ENCODE data around the gene BDH1. TPM values are rescaled to one million over a fixed set of nuclear protein-coding genes. Genes with fewer than 3 reads are reported as not detected.

Gene BDH1
- polyA plus RNA-seq, 1 of the 3 experiments (the other 2 are of a cell fraction) = 19.8 TPM

GRCh38 chr3:197460639-197461038 lies 95.1 kb downstream of the BDH1 start:
- no peak overlapping the region for H3K4me2 ChIP-seq
- peaks cover 1 to 16% of the 10 kb centered on the region in 2 experiments; a peak in 2 of 4 replicates for H3K4me1 ChIP-seq (ENCODE audit: control insufficient read depth in 1 of 2, insufficient read depth in 2 of 2, low read depth in 1 of 2, low read length in 1 of 2)
- ChIA-PET POLR2A (no interaction called here), CTCF (no interaction called here)
- H3K36me3 ChIP-seq (replicated peaks in 1 of 2; ENCODE audit: control insufficient read depth in 1 of 2, insufficient read depth in 2 of 2, low read length in 1 of 2) = no peaks in the 10 kb centered on the region
- no peak overlapping the region for H3K27ac ChIP-seq (ENCODE audit: low read depth in 2 of 2, low read length in 1 of 2)
- no peaks in the 10 kb centered on the region for H3K9me2 ChIP-seq
- no peak overlapping the region for H2AFZ ChIP-seq (ENCODE audit: low read depth)
- TF ChIP-seq FOXM1 (IDR thresholded peaks at IDR 0.05; ENCODE audit: low read depth) (no peak), RFX5 (IDR thresholded peaks at IDR 0.05; ENCODE audit: low read length) (no peak), TAF1 (IDR thresholded peaks at IDR 0.05; ENCODE audit: borderline replicate concordance, low read depth, low read length) (no peak), NRF1 (IDR thresholded peaks at IDR 0.05; ENCODE audit: low read depth, low read length) (no peak), ELF1 (IDR thresholded peaks at IDR 0.05) (no peak), RAD21 (IDR thresholded peaks at IDR 0.05; ENCODE audit: low read length) (no peak), USF2 (IDR thresholded peaks at IDR 0.05; ENCODE audit: borderline replicate concordance, low read depth, low read length) (no peak), POLR2AphosphoS5 (IDR thresholded peaks at IDR 0.05; ENCODE audit: low read depth, low read length) (no peak)
- TF ChIP-seq, protein P1, sequence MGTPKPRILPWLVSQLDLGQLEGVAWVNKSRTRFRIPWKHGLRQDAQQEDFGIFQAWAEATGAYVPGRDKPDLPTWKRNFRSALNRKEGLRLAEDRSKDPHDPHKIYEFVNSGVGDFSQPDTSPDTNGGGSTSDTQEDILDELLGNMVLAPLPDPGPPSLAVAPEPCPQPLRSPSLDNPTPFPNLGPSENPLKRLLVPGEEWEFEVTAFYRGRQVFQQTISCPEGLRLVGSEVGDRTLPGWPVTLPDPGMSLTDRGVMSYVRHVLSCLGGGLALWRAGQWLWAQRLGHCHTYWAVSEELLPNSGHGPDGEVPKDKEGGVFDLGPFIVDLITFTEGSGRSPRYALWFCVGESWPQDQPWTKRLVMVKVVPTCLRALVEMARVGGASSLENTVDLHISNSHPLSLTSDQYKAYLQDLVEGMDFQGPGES (IDR thresholded peaks at IDR 0.05; ENCODE audit: low read depth, low read length) = no peak
- TF ChIP-seq, protein P2, sequence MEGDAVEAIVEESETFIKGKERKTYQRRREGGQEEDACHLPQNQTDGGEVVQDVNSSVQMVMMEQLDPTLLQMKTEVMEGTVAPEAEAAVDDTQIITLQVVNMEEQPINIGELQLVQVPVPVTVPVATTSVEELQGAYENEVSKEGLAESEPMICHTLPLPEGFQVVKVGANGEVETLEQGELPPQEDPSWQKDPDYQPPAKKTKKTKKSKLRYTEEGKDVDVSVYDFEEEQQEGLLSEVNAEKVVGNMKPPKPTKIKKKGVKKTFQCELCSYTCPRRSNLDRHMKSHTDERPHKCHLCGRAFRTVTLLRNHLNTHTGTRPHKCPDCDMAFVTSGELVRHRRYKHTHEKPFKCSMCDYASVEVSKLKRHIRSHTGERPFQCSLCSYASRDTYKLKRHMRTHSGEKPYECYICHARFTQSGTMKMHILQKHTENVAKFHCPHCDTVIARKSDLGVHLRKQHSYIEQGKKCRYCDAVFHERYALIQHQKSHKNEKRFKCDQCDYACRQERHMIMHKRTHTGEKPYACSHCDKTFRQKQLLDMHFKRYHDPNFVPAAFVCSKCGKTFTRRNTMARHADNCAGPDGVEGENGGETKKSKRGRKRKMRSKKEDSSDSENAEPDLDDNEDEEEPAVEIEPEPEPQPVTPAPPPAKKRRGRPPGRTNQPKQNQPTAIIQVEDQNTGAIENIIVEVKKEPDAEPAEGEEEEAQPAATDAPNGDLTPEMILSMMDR (IDR thresholded peaks at IDR 0.05) = no peak
- WGBS (ENCODE audit: low lambda C conversion rate) = 95% methylated on average over 6 of the region's 6 CpGs
- H4K20me1 ChIP-seq (ENCODE audit: insufficient read depth) = no peaks in the 10 kb centered on the region
- peaks cover 14% of the 10 kb centered on the region for H3F3A ChIP-seq (replicated peaks; ENCODE audit: insufficient read depth)
- H3K4me3 ChIP-seq (ENCODE audit: low read depth in 2 of 2, low read length in 1 of 2) = no peak overlapping the region
- no peaks in the 10 kb centered on the region for H3K27me3 ChIP-seq (ENCODE audit: insufficient read depth)
- no peaks in the 10 kb centered on the region for H3K9me3 ChIP-seq
- DNase-seq = no peak
- H3K9ac ChIP-seq = no peak overlapping the region
- no peaks in the 10 kb centered on the region for H3K79me2 ChIP-seq (ENCODE audit: insufficient read depth)

DNA sequence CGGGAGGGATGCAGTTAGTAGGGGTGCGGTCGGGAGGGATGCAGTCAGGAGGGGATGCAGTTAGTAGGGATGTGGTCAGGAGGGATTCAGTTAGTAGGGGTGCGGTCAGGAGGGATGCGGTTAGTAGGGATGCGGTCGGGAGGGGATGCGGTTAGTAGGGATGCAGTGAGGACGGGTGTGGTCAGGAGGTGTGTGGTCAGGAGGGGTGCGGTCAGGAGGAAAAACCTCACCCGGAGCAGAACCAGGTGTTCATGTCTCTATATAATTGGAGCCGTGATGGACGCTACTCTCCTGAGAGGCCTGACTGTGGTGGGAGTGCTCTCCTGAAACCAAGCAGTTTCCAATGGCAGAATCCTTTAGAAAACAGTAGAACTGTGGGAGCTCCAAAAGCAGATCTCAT lies 95.8 kb downstream of the BDH1 start:
- CTCF ChIA-PET = no interaction called here
- Histone ChIP-seq H3K36me3 (replicated peaks in 1 of 2; ENCODE audit: control insufficient read depth in 1 of 2, insufficient read depth in 2 of 2, low read length in 1 of 2) (no peaks in the 10 kb centered on the region), H3K9me2 (no peaks in the 10 kb centered on the region), H3F3A (replicated peaks; ENCODE audit: insufficient read depth) (peaks cover 10% of the 10 kb centered on the region), H3K9me3 (no peaks in the 10 kb centered on the region), H3K4me2 (no peak overlapping the region), H4K20me1 (ENCODE audit: insufficient read depth) (no peaks in the 10 kb centered on the region), H3K4me3 (ENCODE audit: low read depth in 2 of 2, low read length in 1 of 2) (no peak overlapping the region), H3K9ac (no peak overlapping the region), H3K27ac (ENCODE audit: low read depth in 2 of 2, low read length in 1 of 2) (no peak overlapping the region), H3K4me1 (ENCODE audit: control insufficient read depth in 1 of 2, insufficient read depth in 2 of 2, low read depth in 1 of 2, low read length in 1 of 2) (peaks cover 0 to 9% of the 10 kb centered on the region in 2 experiments; a peak in 1 of 4 replicates), H3K27me3 (ENCODE audit: insufficient read depth) (no peaks in the 10 kb centered on the region), H3K79me2 (ENCODE audit: insufficient read depth) (no peaks in the 10 kb centered on the region), H2AFZ (ENCODE audit: low read depth) (no peak overlapping the region)
- TF ChIP-seq GABPA (IDR thresholded peaks at IDR 0.05; ENCODE audit: low read depth) = no peak
- WGBS (ENCODE audit: low lambda C conversion rate) = 77% methylated on average over 13 of the region's 13 CpGs
- POLR2A ChIA-PET = no interaction called here
- no peak for DNase-seq

Small RNAs within 50 kb of the gene (small RNA-seq; reads per million reads assigned to genes)
- 0 to 4.5 (median 0.13) reads per million in 7 experiments for gene AC132008.1

Other genes with a start within 250 kb of the BDH1 start
- gene RUBCN, start 180.9 kb upstream of the BDH1 start, polyA plus RNA-seq (2012; rRNA removed) = 14.1 and 14.9 TPM in 2 replicates
- gene FYTTD1, start 193.9 kb upstream of the BDH1 start, polyA plus RNA-seq (2012; rRNA removed) = 14.7 and 16.1 TPM in 2 replicates
- gene LRCH3, start 235.3 kb upstream of the BDH1 start, polyA plus RNA-seq (2012; rRNA removed) = 22.6 and 29.7 TPM in 2 replicates

All from SK-N-SH (cell line).